ENCODE data around the gene APCDD1L.
"Not testable (repeated sequence)": the region's sequence is repeated elsewhere in the genome, so short reads cannot be mapped to it uniquely, and the experiment has no call there.

The APCDD1L gene

DNA sequence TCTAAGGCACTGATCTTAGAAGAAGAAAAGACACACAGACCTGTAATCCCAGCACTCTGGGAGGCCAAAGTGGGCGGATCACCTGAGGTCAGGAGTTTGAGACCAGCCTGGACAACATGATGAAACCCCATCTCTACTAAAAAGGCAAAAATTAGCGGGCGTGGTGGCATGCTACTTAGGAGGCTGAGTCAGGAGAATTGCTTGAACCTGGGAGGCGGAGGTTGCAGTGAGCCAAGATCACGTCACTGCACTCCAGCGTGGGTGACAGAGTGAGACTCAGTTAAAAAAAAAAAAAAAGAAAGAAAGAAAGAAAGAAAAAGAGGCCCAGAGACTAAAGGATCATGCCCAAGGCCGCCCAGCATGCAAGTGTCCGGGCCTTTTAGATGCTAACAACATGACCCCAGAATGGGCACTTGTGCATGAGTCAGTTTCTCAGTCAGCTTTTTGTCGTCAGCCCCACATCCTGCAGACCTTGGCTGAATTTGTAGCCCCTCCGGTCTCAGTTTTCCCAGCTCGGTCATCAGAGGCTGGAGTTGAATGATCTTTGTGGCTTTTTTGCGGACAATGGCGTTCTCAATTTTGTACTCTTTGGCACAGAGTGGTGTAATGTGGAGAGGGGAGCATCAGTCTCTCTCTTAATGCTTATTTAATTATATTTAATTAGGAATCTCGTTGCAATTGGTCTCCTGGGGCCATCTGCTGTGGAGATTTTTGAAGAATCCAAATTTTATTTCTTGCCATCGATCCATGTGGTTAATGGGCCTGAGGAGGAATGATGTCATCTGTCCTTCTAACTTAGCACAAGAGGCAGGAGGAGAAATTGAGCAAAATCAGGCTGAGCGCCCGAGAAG, 30.6 kb upstream of the APCDD1L start:
- DNase-seq (ENCODE audit: low read depth in 2 of 2, low spot score in 1 of 2), result no peak

DNA sequence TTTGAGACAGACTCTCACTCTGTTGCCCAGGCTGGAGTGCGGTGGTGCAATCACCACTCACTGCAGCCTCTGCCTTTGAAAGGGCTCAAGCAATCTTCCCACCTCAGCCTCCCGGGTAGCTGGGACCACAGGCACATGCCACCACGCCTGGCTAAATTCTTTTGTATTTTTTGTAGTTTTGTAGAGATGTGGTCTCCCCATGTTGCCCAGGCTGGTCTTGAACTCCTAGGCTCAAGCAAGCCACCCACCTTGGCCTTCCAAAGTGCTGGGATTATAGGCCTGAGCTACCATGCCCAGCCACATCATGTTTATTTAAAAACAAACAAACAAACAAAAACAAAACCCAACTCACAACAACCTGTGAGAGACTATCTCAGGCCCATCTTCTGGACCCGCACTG, 29.7 kb upstream of the APCDD1L start:
- DNase-seq (ENCODE audit: low read depth in 2 of 2, low spot score in 1 of 2), result no peak

- no peak for DNase-seq (ENCODE audit: low read depth in 2 of 2, low spot score in 1 of 2)
These were observed 29.1 kb upstream of the APCDD1L start for GRCh38 chr20:58544286-58544685.

DNA sequence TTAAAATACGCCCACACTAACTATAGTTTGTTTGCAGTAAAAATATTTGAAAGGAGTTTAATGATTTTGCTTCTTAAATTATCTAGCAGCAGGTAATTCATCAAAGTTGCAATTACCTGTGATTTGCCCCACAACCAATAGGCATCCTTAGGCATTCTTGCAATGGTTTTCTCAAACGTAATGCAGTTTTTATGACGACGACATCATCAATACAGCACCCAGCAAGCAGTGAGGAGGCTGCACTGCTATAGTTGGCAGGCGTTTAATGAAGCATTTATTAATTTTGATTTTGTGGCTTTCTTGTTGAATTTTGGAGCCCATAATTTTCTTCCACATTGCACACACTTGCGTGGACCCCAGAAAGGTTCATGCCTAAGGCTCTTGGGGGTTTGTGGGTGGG, 28.1 kb upstream of the APCDD1L start:
- no peak for DNase-seq (ENCODE audit: low read depth in 2 of 2, low spot score in 1 of 2)

- DNase-seq (ENCODE audit: low read depth in 2 of 2, low spot score in 1 of 2), result no peak
These were observed 27.4 kb upstream of the APCDD1L start for GRCh38 chr20:58542411-58543095.

- not testable (repeated sequence) for DNase-seq (ENCODE audit: low read depth in 2 of 2, low spot score in 1 of 2)
These were observed 26.8 kb upstream of the APCDD1L start for GRCh38 chr20:58542034-58542410.

- no peak for DNase-seq (ENCODE audit: low read depth in 2 of 2, low spot score in 1 of 2)
These were observed 23.6 kb upstream of the APCDD1L start for GRCh38 chr20:58538752-58539151.

GRCh38 chr20:58537831-58538230, 22.6 kb upstream of the APCDD1L start:
- DNase-seq (ENCODE audit: low read depth in 2 of 2, low spot score in 1 of 2), result no peak

DNA sequence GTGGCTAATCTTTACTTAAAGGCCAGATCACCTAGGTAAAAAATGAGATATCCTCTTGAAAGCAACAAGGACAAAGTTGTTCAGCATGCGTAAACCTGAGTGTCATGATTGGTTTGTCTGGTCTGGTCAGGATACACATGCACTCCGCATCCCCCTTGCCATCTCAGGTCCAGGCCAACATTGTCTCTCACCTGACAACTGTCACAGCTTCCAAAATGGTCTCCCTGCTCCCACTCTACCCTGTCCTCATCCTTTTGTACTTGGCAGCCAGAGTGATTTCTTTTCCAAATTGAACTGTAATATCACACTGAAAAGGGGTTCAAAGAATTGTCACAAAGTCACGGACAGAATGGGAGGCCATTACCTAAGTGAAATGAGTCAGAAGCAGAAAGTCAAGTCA, 21.1 kb upstream of the APCDD1L start:
- DNase-seq (ENCODE audit: low read depth in 2 of 2, low spot score in 1 of 2), result no peak

DNA sequence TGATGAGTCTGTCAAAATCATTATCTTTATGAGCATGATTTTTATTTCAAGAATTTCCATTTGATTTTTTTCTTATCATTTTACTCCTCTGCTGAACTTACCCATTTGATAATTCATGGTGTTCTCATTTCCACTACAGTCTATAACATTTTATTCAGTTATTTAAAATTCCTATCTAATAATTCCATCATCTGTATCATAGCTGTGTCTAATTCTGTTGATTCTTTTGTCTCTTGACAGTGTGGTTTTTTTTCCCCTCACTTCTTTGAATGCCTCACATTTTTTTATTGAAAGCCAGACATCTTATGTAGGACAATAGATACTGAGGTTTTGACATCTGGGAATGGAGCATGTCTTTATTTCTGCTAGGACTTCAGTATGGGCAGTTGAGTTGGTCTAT, 16.5 kb upstream of the APCDD1L start:
- DNase-seq (ENCODE audit: low read depth in 2 of 2, low spot score in 1 of 2), result no peak

DNA sequence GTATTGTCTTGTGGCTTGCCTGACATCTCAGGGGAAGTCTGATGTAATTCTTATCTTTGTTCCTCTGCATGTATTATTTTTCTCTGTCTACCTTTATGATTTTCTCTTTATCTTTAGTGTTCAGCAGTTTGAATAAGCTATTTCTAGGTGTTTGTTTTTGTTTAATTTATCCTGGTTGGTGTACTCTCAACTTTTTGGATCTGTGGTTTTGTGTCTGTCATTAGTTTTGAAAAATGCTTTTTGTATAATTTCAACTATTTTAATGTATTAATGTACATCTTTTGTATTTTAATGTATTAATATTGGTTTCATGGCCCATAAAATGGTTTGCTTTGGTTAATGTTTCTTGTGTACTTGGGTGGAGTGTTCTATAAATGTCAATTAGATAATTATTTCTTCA, 15.9 kb upstream of the APCDD1L start:
- no peak for DNase-seq (ENCODE audit: low read depth in 2 of 2, low spot score in 1 of 2)

DNA sequence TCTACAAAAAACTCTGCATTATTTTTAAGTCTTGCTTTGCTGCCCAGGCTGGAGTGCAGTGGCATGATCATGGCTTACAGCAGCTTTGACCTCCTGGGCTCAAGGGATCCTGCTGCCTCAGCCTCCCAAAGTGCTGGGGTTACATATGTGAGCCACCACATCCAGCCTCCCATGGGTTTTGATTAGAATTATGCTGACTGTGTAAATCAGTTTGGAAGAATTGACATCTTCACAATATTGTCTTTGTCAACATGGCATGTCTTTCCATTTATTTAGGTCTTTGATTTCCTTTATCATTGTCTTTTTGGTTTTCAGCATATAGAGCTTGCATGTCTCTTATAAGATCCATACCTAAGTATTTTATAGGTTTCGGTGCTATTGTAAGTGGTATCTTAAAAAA, 13.2 kb upstream of the APCDD1L start:
- DNase-seq (ENCODE audit: low read depth in 2 of 2, low spot score in 1 of 2), result no peak

GRCh38 chr20:58526411-58526810, 11.2 kb upstream of the APCDD1L start:
- no peak for DNase-seq (ENCODE audit: low read depth in 2 of 2, low spot score in 1 of 2)

DNA sequence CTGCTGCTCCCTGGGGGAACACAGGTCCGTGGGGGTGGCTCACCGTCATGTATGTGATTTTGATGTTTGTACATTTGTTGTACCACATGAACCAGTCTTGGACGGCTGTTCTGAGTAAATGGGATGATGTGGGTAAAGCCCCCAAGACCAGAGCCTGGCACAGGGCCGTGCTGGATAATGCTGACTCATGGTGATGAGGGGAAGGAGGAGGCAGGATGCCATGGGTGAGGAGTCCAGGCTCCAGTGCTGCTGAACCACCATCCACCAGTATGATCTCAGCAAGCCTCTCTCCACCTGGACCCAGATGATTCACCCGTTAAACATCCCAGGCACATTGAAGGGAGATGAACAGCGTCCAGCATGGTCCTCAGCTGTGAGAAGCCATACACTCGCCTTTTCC, 9.6 kb upstream of the APCDD1L start:
- DNase-seq (ENCODE audit: low read depth in 2 of 2, low spot score in 1 of 2), result no peak

GRCh38 chr20:58523971-58524315, 8.7 kb upstream of the APCDD1L start:
- no peak for DNase-seq (ENCODE audit: low read depth in 2 of 2, low spot score in 1 of 2)

DNA sequence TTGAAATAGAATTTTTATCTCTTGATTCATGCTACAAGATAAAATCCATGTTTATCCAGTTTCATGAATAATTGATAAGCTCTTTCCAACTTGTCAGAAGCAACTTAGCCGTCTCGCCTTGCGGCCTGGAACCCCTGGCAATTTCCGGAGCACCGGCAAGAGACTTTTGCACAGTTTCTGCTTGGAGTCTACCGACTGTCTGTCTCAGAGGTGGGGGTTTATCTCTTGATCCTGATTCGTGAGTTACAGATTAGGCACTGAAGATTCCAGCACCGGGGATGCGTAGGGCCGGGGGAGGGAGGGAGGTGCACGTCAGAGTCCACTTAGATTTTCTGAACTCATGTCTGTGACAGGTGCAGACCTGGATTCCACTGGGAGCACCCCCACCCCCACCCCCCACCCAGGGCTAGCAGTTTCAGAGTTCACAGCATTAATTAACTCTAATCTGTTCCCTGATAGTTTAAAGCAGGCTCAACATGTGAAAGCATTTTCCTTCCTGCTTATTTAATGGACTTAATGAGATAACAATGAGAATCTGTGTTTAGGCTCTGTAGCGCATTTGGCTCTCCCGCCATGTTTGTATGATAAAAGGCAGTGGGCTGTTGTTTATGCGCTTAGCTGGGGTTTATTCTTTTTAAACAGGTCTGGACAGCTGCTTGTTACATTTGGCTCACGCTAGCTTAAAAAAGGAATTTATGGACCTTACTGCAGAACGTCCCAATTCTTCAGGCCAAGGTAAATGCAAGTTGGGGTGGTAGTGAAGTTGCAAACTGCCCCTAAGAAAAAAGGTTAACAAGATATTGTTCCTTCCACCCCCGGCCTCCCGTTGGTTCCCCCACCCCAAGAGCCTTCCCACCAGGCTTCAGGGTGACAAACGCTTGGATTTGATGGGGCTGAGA, 8.1 kb upstream of the APCDD1L start:
- DNase-seq (ENCODE audit: low read depth in 2 of 2, low spot score in 1 of 2), result no peak

- DNase-seq (ENCODE audit: low read depth in 2 of 2, low spot score in 1 of 2), result no peak
These were observed 7.5 kb upstream of the APCDD1L start for GRCh38 chr20:58522666-58523065.

- no peak for DNase-seq (ENCODE audit: low read depth in 2 of 2, low spot score in 1 of 2)
These were observed 6.6 kb upstream of the APCDD1L start for GRCh38 chr20:58521763-58522162.

GRCh38 chr20:58519940-58520712, 4.9 kb upstream of the APCDD1L start:
- no peak for DNase-seq (ENCODE audit: low read depth in 2 of 2, low spot score in 1 of 2)

DNA sequence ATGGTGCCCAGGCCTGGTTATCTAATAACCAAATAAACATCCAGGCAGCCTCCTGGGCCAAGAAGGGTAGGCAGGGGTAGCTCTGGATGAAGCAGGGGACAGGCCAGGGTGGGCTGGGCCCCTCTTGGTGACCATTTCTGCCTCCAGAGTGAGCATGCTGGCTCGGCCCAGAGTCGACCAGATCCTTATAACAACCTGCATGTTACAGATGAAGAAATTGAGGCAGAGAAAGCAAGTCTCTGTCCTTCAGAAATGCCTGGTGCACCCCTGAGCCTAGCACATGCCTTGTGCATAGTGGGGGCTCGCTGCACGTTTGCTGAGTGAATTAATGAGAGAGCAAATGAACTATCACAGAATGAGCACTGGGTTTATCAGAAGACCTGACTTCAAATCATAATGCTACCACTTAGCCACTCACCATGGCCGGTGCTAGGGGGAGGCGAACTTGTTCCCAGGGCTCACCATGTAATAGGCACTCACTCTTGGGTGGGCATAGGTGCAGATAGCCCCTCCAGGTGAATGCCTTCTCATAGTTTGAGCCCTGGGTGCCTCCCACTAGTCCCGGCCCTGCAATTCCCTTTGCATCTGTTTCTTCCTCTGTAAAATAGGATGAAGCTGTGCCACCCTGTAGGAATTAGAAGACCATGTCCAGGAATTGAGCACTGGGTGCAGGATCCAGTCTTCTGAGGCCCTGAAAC, 3.8 kb upstream of the APCDD1L start:
- DNase-seq (ENCODE audit: low read depth in 2 of 2, low spot score in 1 of 2), result no peak

Data from stimulated activated CD8-positive, alpha-beta memory T cell treated with anti-CD3 and anti-CD28 coated beads, Interleukin-4, amount 100 ng/mL, for 1 hour (primary cell).